ENCODE measurements around the gene ADAMTS9.

DNA sequence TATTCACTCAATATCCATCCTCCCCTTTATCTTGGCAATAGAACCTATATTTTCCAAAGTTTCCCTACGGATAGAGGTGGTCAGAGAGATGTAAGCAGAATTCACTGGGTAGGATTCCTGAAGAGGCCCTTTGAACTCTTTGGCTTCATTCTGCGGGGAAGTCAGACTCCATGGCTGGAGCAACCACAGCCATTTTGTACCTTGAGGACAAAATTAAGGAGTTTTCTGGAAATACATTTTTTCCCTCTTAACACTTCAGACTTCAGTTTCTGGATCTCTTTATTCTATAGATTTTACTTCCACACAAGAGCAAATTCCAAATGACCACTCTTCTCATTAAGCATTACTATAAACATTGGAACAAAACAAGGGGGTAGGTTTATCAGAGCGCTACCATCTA, 43.3 kb downstream of the ADAMTS9 start:
- TF ChIP-seq EZH2phosphoT487 (IDR thresholded peaks at IDR 0.05; ENCODE audit: borderline replicate concordance), result no peak
- TF ChIP-seq, protein P1, sequence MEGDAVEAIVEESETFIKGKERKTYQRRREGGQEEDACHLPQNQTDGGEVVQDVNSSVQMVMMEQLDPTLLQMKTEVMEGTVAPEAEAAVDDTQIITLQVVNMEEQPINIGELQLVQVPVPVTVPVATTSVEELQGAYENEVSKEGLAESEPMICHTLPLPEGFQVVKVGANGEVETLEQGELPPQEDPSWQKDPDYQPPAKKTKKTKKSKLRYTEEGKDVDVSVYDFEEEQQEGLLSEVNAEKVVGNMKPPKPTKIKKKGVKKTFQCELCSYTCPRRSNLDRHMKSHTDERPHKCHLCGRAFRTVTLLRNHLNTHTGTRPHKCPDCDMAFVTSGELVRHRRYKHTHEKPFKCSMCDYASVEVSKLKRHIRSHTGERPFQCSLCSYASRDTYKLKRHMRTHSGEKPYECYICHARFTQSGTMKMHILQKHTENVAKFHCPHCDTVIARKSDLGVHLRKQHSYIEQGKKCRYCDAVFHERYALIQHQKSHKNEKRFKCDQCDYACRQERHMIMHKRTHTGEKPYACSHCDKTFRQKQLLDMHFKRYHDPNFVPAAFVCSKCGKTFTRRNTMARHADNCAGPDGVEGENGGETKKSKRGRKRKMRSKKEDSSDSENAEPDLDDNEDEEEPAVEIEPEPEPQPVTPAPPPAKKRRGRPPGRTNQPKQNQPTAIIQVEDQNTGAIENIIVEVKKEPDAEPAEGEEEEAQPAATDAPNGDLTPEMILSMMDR (conservative IDR thresholded peaks at IDR 0.05; ENCODE audit: low read length), result no peak

Measured in Loucy (cell line).